GM21825 (cell line): Measurements from ENCODE around the gene APBA2.
"Not testable (repeated sequence)": the region's sequence is repeated elsewhere in the genome, so short reads cannot be mapped to it uniquely, and the experiment has no call there.

ENCODE experiments used
- ATAC-seq: cut with Tn5 transposase; IDR thresholded peaks from one replicate; pipeline ENCODE4 v1.9.1; 2021; ENCODE audit warnings: mild to moderate bottlenecking, moderate library complexity; ENCODE audit not compliant: unreplicated experiment

Gene APBA2

DNA sequence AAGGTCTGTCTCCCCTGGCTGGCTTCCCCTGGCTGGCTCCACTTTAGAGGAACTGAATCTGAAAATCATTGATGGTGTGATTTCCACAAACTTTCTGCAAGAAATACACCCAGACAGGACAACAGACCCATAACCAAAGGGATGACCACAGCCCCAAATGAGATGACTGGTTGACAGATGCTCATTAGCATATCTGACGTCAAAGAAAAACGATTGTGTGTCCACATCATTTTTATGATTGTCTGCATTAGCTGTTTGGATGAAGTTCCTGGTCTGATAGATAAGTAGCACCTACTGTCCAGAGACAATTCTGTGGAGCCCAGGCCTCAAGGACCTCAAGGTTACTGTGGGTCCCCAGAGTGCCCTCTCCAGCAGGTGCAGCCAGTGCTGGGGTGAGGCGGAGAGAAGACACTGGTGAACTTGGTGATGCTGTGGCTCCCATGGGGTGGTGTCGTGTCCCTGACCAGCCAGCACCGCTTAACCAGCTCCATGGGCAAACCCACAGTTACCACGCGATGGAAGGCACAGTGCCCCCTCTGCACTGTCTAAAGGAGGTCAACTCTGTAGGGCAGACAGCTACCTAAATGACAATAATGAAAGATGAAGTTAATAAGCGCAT is 256.5 kb downstream of the APBA2 start:
- no peak for ATAC-seq

GRCh38 chr15:29143293-29143692 is 257.5 kb downstream of the APBA2 start:
- no peak for ATAC-seq

GRCh38 chr15:29143909-29144635 is 258.3 kb downstream of the APBA2 start:
- no peak for ATAC-seq

DNA sequence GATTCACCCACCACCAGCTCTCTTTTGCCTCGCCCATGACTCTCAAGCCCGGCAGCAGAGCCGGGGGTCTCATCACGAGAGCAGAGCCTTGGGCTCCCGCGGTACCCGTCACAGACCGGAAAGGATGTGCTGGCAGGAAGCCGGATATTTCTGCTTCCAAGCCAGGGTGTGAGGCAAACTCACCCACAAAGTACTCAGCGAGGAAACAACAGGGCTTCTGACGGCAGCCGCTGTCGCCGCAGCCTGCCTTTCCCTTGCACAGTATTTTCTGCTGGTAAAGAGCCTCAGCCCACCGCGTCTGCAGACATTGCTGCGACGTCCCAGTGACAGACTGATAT is 263.9 kb downstream of the APBA2 start:
- no peak for ATAC-seq

GRCh38 chr15:29150515-29151483 is 265.0 kb downstream of the APBA2 start:
- ATAC-seq, result no peak

DNA sequence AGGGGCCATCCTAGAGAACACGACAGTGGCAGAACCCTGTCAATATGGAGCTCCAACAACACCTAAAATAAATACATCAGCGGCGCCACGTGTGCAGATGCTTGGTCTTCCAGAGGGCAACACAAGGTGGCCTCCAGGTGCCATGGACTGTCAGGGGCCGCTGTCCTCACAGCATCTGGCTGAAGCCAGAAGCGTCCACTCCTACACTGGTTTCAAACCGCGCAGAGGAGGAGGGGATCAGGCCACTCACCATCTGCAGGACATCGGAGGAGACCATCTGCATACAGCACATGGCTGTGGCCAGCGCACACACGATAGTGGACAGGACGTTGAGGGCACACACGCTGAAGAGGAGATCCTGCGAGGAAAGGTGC is 265.7 kb downstream of the APBA2 start:
- no peak for ATAC-seq

DNA sequence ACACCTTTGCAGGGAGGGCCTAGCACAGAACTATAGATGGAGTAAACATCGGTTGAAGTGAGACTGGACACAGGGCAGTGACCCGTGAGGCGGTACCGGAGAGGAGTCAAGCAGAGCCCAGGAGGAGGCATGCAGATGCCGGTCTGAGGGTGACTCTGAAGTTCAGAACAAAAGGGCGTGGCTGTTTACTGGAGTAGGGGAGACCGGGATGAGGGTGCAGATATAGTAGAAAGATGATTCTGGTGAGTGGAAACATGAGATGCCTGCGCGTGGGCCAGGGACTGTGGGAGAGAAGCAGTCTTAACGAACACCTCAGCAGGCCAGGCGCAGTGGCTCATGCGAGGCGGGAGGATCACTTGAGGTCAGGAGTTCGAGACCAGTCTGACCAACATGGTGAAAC is 270.7 kb downstream of the APBA2 start:
- ATAC-seq, result no peak

DNA sequence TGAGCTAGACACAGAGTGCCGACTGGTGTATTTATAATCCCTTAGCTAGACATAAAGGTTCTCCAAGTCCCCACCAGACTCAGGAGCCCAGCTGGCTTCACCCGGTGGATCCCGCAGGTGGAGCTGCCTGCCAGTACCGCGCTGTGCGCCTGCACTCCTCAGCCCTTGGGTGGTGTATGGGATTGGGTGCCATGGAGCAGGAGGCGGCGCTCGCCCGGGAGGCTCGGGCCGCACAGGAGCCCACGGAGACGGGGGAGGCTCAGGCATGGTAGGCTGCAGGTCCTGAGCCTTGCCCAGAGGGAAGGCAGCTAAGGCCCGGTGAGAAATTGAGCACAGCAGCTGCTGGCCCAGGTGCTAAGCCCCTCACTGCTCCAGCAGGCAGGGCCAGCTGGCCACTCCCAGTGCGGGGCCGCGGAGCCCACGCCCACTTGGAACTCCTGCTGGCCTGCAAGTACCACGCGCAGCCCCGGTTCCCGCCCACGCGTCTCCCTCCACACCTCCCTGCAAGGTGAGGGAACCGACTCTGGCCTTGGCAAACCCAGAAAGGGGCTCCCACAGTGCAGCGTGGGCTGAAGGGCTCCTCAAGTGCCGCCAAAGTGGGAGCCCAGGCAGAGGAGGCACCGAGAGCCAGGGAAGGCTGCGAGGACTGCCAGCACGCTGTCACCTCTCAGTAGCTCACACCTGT is 274.1 kb downstream of the APBA2 start:
- ATAC-seq, result no peak

- no peak for ATAC-seq
Measured at GRCh38 chr15:29162411-29162810, 276.6 kb downstream of the APBA2 start.

DNA sequence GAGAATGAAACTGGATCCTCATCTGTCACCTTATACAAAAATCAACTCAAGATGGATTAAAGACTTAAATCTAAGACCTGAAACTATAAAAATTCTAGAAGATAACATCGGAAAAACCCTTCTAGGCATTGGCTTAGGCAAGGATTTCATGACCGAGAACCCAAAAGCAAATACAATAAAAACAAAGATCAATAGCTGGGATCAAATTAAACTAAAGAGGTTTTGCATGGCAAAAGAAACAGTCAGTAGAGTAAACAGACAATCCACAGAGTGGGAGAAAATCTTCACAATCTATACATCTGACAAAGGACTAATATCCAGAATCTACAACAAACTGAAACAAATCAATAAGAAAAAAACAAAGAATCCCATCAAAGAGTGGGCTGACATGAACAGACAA is 281.3 kb downstream of the APBA2 start:
- ATAC-seq, result not testable (repeated sequence)
